ENCODE data around the gene SLC7A4.

Gene SLC7A4

DNA sequence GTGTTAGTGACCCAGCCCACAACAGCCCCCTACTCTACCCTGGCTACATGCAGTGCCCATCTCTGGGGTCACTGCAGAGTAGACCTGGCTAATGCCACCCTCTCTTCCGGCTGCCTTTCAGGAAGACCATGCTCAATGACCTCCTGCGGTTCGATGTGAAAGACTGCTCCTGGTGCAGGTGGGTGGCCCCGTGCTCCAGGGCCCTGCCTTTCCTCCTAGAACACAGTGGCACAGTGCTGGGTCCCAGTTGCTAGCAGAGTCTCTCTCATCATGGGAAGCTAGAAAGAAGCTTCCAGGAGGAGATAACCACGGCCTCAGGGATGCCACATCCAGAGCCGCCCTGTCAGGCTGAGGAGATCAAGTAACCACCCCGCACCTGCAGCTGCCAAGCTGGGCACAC is 46.6 kb downstream of the SLC7A4 start:
- Histone ChIP-seq H3K9me3 (ENCODE audit: control insufficient read depth, low read length) (no peaks in the 10 kb centered on the region), H3K79me2 (peaks cover 4% of the 10 kb centered on the region), H3K27ac (no peak overlapping the region), H3K4me2 (ENCODE audit: low read length) (no peak overlapping the region), H3K4me1 (peaks cover 6% of the 10 kb centered on the region), H3K36me3 (ENCODE audit: control insufficient read depth, insufficient read depth, low read length) (no peaks in the 10 kb centered on the region), H3K9ac (no peak overlapping the region), H3K27me3 (ENCODE audit: control insufficient read depth, insufficient read depth, low read length) (no peaks in the 10 kb centered on the region), H2AFZ (no peak overlapping the region), H3K4me3 (ENCODE audit: low read depth, low read length) (no peak overlapping the region)
- TF ChIP-seq, protein P1, sequence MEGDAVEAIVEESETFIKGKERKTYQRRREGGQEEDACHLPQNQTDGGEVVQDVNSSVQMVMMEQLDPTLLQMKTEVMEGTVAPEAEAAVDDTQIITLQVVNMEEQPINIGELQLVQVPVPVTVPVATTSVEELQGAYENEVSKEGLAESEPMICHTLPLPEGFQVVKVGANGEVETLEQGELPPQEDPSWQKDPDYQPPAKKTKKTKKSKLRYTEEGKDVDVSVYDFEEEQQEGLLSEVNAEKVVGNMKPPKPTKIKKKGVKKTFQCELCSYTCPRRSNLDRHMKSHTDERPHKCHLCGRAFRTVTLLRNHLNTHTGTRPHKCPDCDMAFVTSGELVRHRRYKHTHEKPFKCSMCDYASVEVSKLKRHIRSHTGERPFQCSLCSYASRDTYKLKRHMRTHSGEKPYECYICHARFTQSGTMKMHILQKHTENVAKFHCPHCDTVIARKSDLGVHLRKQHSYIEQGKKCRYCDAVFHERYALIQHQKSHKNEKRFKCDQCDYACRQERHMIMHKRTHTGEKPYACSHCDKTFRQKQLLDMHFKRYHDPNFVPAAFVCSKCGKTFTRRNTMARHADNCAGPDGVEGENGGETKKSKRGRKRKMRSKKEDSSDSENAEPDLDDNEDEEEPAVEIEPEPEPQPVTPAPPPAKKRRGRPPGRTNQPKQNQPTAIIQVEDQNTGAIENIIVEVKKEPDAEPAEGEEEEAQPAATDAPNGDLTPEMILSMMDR (IDR thresholded peaks at IDR 0.05), result no peak

DNA sequence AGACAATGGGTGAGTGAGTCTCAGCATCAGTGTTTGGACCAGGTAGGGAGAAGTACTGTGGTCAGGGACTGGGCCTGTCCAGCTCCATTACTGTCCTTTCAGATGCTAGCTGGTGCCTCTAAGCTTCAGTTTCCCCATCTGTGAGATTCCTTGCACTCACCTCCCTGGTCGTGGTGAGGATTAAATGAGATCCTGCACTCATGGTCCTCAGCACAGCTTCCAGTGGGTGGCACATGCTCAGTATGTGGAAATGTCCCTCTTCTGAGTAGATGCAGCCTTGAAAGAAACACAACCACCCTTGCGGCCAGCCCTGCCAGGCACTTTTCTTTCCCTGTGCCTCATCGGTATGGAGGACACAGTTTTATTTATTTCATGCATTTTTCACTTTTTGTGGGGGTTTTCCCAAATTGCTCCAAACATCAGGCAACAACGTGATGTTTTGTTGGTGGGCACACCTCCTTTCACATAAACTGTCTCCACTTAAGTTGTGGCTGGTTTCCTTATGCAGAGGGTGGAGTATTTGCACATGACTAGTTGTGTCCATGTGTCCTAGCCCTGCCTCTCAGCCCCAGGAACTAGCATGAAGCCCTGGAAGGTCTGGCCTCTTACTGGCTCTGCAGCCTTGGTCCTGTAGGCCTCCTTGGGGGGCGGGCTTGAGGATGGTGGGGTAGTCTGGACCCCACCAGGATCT is 49.1 kb downstream of the SLC7A4 start:
- peaks cover 6% of the 10 kb centered on the region for H3K4me1 ChIP-seq
- H3K79me2 ChIP-seq, result peaks cover 4% of the 10 kb centered on the region
- no peaks in the 10 kb centered on the region for H3K9me3 ChIP-seq (ENCODE audit: control insufficient read depth, low read length)
- no peaks in the 10 kb centered on the region for H3K27me3 ChIP-seq (ENCODE audit: control insufficient read depth, insufficient read depth, low read length)
- no peak overlapping the region for H3K9ac ChIP-seq
- no peak overlapping the region for H3K27ac ChIP-seq
- peak overlapping the region; percentile 100 for H3K4me2 ChIP-seq (ENCODE audit: low read length)
- H3K36me3 ChIP-seq (ENCODE audit: control insufficient read depth, insufficient read depth, low read length), result no peaks in the 10 kb centered on the region
- H2AFZ ChIP-seq, result no peak overlapping the region
- H3K4me3 ChIP-seq (ENCODE audit: low read depth, low read length), result peak overlapping the region; percentile 95
- TF ChIP-seq, protein P1 (IDR thresholded peaks at IDR 0.05), result no peak

DNA sequence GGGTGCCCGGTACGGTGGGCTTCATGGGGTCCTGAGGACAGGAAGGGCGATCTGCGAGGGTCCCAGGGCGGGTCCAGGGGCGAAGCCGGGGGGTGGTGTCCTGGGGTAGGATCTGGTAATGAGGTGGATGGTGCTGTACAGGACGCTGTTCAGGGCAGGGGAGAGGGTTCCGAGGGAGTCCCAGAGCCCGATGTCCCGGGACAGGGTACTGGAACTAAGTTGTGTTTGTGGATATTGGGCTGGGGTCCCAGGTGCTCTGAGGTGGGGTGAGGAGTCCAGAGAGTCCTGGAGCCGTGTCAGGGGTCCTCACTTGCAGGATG is 49.8 kb downstream of the SLC7A4 start:
- Histone ChIP-seq H3K4me3 (ENCODE audit: low read depth, low read length) (peak overlapping the region; percentile 95), H2AFZ (peak overlapping the region; percentile 82), H3K27me3 (ENCODE audit: control insufficient read depth, insufficient read depth, low read length) (no peaks in the 10 kb centered on the region), H3K4me2 (ENCODE audit: low read length) (peak overlapping the region; percentile 100), H3K36me3 (ENCODE audit: control insufficient read depth, insufficient read depth, low read length) (no peaks in the 10 kb centered on the region), H3K79me2 (peaks cover 4% of the 10 kb centered on the region), H3K9ac (no peak overlapping the region), H3K9me3 (ENCODE audit: control insufficient read depth, low read length) (no peaks in the 10 kb centered on the region), H3K4me1 (peaks cover 6% of the 10 kb centered on the region), H3K27ac (no peak overlapping the region)
- TF ChIP-seq, protein P1 (IDR thresholded peaks at IDR 0.05), result no peak

DNA sequence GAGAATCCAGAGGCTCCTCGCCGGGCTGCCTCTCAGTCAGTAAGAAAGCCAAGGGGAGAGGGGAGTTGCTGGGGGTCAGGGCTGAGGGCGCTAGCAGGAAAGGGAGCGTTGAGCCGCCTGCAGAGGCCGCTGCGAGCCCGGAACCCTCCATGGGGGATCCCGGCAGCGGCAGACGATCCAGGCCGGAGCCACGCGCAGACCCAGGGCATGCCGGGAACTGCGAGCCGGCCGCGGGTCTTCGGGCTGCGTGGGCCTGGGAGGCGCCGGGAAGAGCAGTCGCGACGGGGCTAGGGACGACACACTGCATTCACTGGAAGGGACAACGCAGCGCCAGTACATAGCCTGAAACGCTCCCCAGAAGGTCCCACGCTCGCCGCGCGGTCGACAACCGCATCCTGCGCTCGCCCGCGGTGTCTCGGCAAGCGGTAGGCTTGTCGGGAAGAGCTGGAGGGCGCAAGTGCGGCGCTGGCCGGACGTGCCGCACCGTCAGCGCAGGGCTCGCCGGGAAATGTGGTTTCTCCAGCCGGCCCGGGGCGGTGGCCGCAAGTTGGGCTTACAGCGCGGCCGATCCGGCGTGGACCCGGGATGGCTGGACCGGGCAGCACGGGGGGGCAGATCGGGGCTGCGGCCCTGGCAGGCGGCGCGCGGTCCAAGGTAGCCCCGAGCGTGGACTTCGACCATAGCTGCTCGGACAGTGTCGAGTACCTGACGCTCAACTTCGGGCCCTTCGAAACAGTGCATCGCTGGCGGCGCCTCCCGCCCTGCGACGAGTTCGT is 50.4 kb downstream of the SLC7A4 start, which contains the start of gene LZTR1:
Gene LZTR1 (plus strand): TSS at position 511 of the 776 bp plus-strand sequence. CDS start 75 bp downstream, at position 586.
- Histone ChIP-seq H3K79me2 (peaks cover 4% of the 10 kb centered on the region), H3K4me1 (peaks cover 6% of the 10 kb centered on the region), H3K9ac (no peak within 1 kb of the TSS), H3K4me3 (ENCODE audit: low read depth, low read length) (peak within 1 kb of the TSS; percentile 95), H3K4me2 (ENCODE audit: low read length) (peak within 1 kb of the TSS; percentile 100), H3K9me3 (ENCODE audit: control insufficient read depth, low read length) (no peaks in the 10 kb centered on the region), H3K36me3 (ENCODE audit: control insufficient read depth, insufficient read depth, low read length) (no peaks in the 10 kb centered on the region), H2AFZ (peak within 1 kb of the TSS; percentile 82), H3K27ac (peak within 1 kb of the TSS; percentile 65), H3K27me3 (ENCODE audit: control insufficient read depth, insufficient read depth, low read length) (no peaks in the 10 kb centered on the region)
- TF ChIP-seq, protein P1 (IDR thresholded peaks at IDR 0.05), result peak; percentile 35

Data from parathyroid adenoma (tissue), 2 donors.